HepG2 (cell line): Measurements from ENCODE around the gene BCL2L1. TPM values are rescaled to one million over a fixed set of nuclear protein-coding genes. Genes with fewer than 3 reads are reported as not detected.

Source experiments
- ATRX ChIP-seq: sonication (generic); formaldehyde crosslinking; IDR thresholded peaks from 2 replicates; pipeline ENCODE4 v1.4.0; 2020; ENCODE audit warnings: missing genetic modification reagents, borderline replicate concordance
- CHD2 ChIP-seq: IDR thresholded peaks from 2 replicates; pipeline ENCODE4 v1.6.1; 2011; ENCODE audit warnings: low read depth, low read length, improper control_type of control experiment
- FOXA3 ChIP-seq: IDR thresholded peaks from 2 replicates; pipeline ENCODE4 v1.6.1; 2016; ENCODE audit warnings: missing genetic modification reagents, missing compliant biosample characterization
- GZF1 ChIP-seq: sonication (generic); formaldehyde crosslinking; IDR thresholded peaks from 2 replicates; pipeline ENCODE4 v1.5.1; 2020; ENCODE audit warnings: mild to moderate bottlenecking, missing genetic modification reagents
- HOXD1 ChIP-seq: sonication (generic); formaldehyde crosslinking; IDR thresholded peaks from 2 replicates; pipeline ENCODE4 v1.5.0; 2020; ENCODE audit warnings: missing genetic modification reagents
- IKZF4 ChIP-seq: sonication (generic); formaldehyde crosslinking; IDR thresholded peaks from 2 replicates; pipeline ENCODE4 v1.5.1; 2020; ENCODE audit warnings: borderline replicate concordance, mild to moderate bottlenecking, low read depth, missing genetic modification reagents; ENCODE audit errors: not compliant biosample characterization
- MEIS2 ChIP-seq: sonication (generic); formaldehyde crosslinking; IDR thresholded peaks from 2 replicates; pipeline ENCODE4 v1.9.0; 2021; ENCODE audit warnings: mild to moderate bottlenecking, missing genetic modification reagents
- MTF1 ChIP-seq: sonication (generic); formaldehyde crosslinking; IDR thresholded peaks from 2 replicates; pipeline ENCODE4 v1.5.0; 2020; ENCODE audit warnings: missing genetic modification reagents
- NFE2L2 ChIP-seq: fragments of 150-350 bp; IDR thresholded peaks from 2 replicates; pipeline ENCODE4 v1.6.1; 2014; ENCODE audit warnings: low read length
- POLR2AphosphoS5 ChIP-seq: IDR thresholded peaks from 2 replicates; pipeline ENCODE4 v1.6.1; 2012; ENCODE audit warnings: low read depth, low read length
- POLR2G ChIP-seq: fragments of 200-400 bp; formaldehyde crosslinking; IDR thresholded peaks from 2 replicates; pipeline ENCODE4 v1.6.1; 2018; ENCODE audit warnings: mild to moderate bottlenecking, low read depth, low read length, moderate library complexity
- SRSF4 ChIP-seq: fragments of 200-400 bp; formaldehyde crosslinking; IDR thresholded peaks from one replicate; pipeline ENCODE4 v1.6.1; 2018; ENCODE audit warnings: mild to moderate bottlenecking, low read depth, low read length, moderate library complexity; ENCODE audit not compliant: poor library complexity, severe bottlenecking
- TBL1XR1 ChIP-seq: fragments of 150-350 bp; IDR thresholded peaks from 2 replicates; pipeline ENCODE4 v1.6.1; 2014; ENCODE audit warnings: borderline replicate concordance, low read length; ENCODE audit not compliant: partially characterized antibody
- ZNF234 ChIP-seq: sonication (generic); formaldehyde crosslinking; conservative IDR thresholded peaks from 2 replicates; pipeline ENCODE4 v1.5.1; 2020; ENCODE audit warnings: mild to moderate bottlenecking, missing genetic modification reagents
- ZNF329 ChIP-seq: sonication (generic); formaldehyde crosslinking; IDR thresholded peaks from 2 replicates; pipeline ENCODE4 v1.9.0; 2021; ENCODE audit warnings: low read depth, mild to moderate bottlenecking, missing genetic modification reagents
- ZNF430 ChIP-seq: sonication (generic); formaldehyde crosslinking; IDR thresholded peaks from 2 replicates; pipeline ENCODE4 v1.9.0; 2021; ENCODE audit warnings: mild to moderate bottlenecking, missing genetic modification reagents
- ZNF496 ChIP-seq: sonication (generic); formaldehyde crosslinking; IDR thresholded peaks from 2 replicates; pipeline ENCODE4 v1.8.1; 2023; ENCODE audit warnings: mild to moderate bottlenecking, moderate library complexity, missing genetic modification reagents; ENCODE audit not compliant: insufficient replicate concordance
- ZNF619 ChIP-seq: sonication (generic); formaldehyde crosslinking; IDR thresholded peaks from 2 replicates; pipeline ENCODE4 v1.4.0; 2020; ENCODE audit warnings: mild to moderate bottlenecking, missing genetic modification reagents
- ZNF766 ChIP-seq: sonication (generic); formaldehyde crosslinking; IDR thresholded peaks from 2 replicates; pipeline ENCODE4 v1.5.0; 2020; ENCODE audit warnings: missing genetic modification reagents, borderline replicate concordance
- ZNF780A ChIP-seq: sonication (generic); formaldehyde crosslinking; IDR thresholded peaks from 2 replicates; pipeline ENCODE4 v1.8.0; 2022; ENCODE audit warnings: mild to moderate bottlenecking, missing genetic modification reagents, moderate library complexity
- ZNF879 ChIP-seq: sonication (generic); formaldehyde crosslinking; IDR thresholded peaks from 2 replicates; pipeline ENCODE4 v1.8.1; 2023; ENCODE audit warnings: missing genetic modification reagents
- polyA plus RNA-seq, 8 experiments: library from polyadenylated mRNA; depleted of rRNA in 3 of 8; stranded (reverse) in 7 of 8; unstranded in 1 of 8; fragments of >200 nt; fragmentation: Illumina TruSeq in 4 of 8; extraction: Trizol in 4 of 8; gene quantifications; 2 replicates each; pipeline versions ENCODE4 v1.2.1 to v1.2.3, GENCODE V29; 2011 to 2016; ENCODE audit warnings: low read depth in 4 of 8, missing spikeins in 1 of 8, mixed read lengths in 1 of 8; ENCODE audit not compliant: insufficient read depth in 1 of 8
- total RNA-seq, 5 experiments: library from RNA; depleted of rRNA; stranded (reverse); fragments of >200 nt; fragmentation: Illumina TruSeq; extraction: Trizol; gene quantifications; 2 replicates each; pipeline ENCODE4 v1.2.3, GENCODE V29; 2016; ENCODE audit warnings: low read depth in 1 of 5
- TF ChIP-seq, protein P1 (sequence below): sonication (generic); formaldehyde crosslinking; IDR thresholded peaks from 2 replicates; pipeline ENCODE4 v1.8.0; 2022; ENCODE audit warnings: mild to moderate bottlenecking, missing genetic modification reagents, borderline replicate concordance
- TF ChIP-seq, protein P2 (sequence below), 2 experiments: sonication (generic) in 1 of 2; formaldehyde crosslinking in 1 of 2; IDR thresholded peaks; 2 replicates each; pipeline versions ENCODE4 v1.5.1 to v1.6.1; 2011 to 2020; ENCODE audit warnings: borderline replicate concordance in 1 of 2, low read depth in 1 of 2, low read length in 1 of 2, mild to moderate bottlenecking in 1 of 2, missing genetic modification reagents in 1 of 2, moderate library complexity in 1 of 2
- TF ChIP-seq, protein P3 (sequence below): sonication (generic); formaldehyde crosslinking; IDR thresholded peaks from 2 replicates; pipeline ENCODE4 v1.5.0; 2020; ENCODE audit warnings: missing genetic modification reagents
- TF ChIP-seq, protein P4 (sequence below): sonication (generic); formaldehyde crosslinking; IDR thresholded peaks from 2 replicates; pipeline ENCODE4 v1.4.0; 2020; ENCODE audit warnings: mild to moderate bottlenecking, missing genetic modification reagents

Gene BCL2L1
- total and polyA plus RNA-seq, 2 of the 13 experiments (the other 11 are each of a cell fraction or from before 2014, with no cell fraction given), result 164 to 258 TPM

GRCh38 chr20:31694842-31695593, 27.6 kb downstream of the BCL2L1 start (continued):
- TF ChIP-seq TBL1XR1, result no peak
- TF ChIP-seq SRSF4, result no peak
- no peak for TF ChIP-seq MEIS2 (CRISPR knock-in tag)
- TF ChIP-seq HOXD1 (CRISPR knock-in tag), result no peak
- TF ChIP-seq IKZF4 (CRISPR knock-in tag), result no peak
- TF ChIP-seq, protein P1, sequence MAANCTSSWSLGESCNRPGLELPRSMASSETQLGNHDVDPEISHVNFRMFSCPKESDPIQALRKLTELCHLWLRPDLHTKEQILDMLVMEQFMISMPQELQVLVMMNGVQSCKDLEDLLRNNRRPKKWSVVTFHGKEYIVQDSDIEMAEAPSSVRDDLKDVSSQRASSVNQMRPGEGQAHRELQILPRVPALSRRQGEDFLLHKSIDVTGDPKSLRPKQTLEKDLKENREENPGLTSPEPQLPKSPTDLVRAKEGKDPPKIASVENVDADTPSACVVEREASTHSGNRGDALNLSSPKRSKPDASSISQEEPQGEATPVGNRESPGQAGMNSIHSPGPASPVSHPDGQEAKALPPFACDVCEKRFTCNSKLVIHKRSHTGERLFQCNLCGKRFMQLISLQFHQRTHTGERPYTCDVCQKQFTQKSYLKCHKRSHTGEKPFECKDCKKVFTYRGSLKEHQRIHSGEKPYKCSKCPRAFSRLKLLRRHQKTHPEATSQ (CRISPR knock-in tag), result no peak
- no peak for TF ChIP-seq ATRX
- TF ChIP-seq POLR2AphosphoS5, result no peak
- TF ChIP-seq ZNF879 (CRISPR knock-in tag), result no peak
- TF ChIP-seq ZNF780A (CRISPR knock-in tag), result no peak
- TF ChIP-seq ZNF766, result no peak
- TF ChIP-seq MTF1 (CRISPR knock-in tag), result no peak
- no peak for TF ChIP-seq GZF1 (CRISPR knock-in tag)
- TF ChIP-seq ZNF496 (CRISPR knock-in tag), result no peak
- TF ChIP-seq ZNF619 (CRISPR knock-in tag), result no peak
- no peak for TF ChIP-seq NFE2L2
- no peak for TF ChIP-seq ZNF430 (CRISPR knock-in tag)
- TF ChIP-seq FOXA3 (CRISPR knock-in tag), result peak; percentile 2; the same call in 1 of the 2 replicates
- TF ChIP-seq, protein P2, sequence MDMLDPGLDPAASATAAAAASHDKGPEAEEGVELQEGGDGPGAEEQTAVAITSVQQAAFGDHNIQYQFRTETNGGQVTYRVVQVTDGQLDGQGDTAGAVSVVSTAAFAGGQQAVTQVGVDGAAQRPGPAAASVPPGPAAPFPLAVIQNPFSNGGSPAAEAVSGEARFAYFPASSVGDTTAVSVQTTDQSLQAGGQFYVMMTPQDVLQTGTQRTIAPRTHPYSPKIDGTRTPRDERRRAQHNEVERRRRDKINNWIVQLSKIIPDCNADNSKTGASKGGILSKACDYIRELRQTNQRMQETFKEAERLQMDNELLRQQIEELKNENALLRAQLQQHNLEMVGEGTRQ (IDR thresholded peaks at IDR 0.05; ENCODE audit: low read depth, low read length), result no peak
- TF ChIP-seq, protein P2 (CRISPR knock-in tag; IDR thresholded peaks at IDR 0.05; ENCODE audit: borderline replicate concordance), result no peak
- peak; percentile 46 for TF ChIP-seq POLR2G
- TF ChIP-seq CHD2, result no peak
- no peak for TF ChIP-seq ZNF329
- TF ChIP-seq, protein P3, sequence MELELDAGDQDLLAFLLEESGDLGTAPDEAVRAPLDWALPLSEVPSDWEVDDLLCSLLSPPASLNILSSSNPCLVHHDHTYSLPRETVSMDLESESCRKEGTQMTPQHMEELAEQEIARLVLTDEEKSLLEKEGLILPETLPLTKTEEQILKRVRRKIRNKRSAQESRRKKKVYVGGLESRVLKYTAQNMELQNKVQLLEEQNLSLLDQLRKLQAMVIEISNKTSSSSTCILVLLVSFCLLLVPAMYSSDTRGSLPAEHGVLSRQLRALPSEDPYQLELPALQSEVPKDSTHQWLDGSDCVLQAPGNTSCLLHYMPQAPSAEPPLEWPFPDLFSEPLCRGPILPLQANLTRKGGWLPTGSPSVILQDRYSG (CRISPR knock-in tag), result no peak
- no peak for TF ChIP-seq ZNF234 (CRISPR knock-in tag)
- TF ChIP-seq, protein P4, sequence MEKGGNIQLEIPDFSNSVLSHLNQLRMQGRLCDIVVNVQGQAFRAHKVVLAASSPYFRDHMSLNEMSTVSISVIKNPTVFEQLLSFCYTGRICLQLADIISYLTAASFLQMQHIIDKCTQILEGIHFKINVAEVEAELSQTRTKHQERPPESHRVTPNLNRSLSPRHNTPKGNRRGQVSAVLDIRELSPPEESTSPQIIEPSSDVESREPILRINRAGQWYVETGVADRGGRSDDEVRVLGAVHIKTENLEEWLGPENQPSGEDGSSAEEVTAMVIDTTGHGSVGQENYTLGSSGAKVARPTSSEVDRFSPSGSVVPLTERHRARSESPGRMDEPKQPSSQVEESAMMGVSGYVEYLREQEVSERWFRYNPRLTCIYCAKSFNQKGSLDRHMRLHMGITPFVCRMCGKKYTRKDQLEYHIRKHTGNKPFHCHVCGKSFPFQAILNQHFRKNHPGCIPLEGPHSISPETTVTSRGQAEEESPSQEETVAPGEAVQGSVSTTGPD (CRISPR knock-in tag), result no peak
